VCaP (cell line): Measurements from ENCODE around the gene AHSG.

Experiments used
- H3K27ac ChIP-seq: fragments of 450-650 bp; 2 replicates; pipeline ENCODE4 v1.5.1; 2017
- CTCF ChIP-seq: fragments of 450-650 bp; conservative IDR thresholded peaks from 2 replicates; pipeline ENCODE4 v1.5.1; 2017; ENCODE audit warnings: mild to moderate bottlenecking, moderate library complexity

AHSG gene

DNA sequence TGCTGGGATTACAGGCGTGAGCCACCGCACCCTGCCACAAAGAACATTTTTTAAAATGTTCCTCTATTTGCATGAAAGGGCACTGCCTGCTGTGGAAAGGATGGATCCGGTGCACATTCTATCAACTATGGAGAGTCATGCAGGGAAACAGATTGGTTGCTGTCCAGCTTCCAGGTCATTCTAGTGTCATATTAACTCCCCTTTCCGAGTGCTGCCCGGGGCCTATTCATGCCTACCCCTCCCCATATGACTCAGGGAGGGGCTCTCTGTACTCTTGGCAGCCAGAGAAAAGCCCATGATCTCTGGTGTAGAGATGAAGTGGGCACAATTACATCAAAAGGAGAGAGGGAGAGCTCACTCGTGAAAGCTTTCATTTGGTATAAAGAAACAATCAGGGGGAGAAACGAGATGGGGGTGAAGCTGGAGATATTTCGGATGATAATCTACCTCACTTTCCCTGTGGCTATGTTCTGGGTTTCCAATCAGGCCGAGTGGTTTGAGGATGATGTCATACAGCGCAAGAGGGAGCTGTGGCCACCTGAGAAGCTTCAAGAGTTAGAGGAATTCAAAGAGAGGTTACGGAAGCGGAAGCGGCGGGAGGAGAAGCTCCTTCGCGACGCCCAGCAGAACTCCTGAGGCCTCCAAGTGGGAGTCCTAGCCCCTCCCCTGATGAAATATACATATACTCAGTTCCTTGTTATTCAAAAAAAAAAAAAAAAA is 16.1 kb upstream of the AHSG start:
- no peak for TF ChIP-seq CTCF
- no peak overlapping the region for H3K27ac ChIP-seq

GRCh38 chr3:186598108-186598784 is 14.6 kb upstream of the AHSG start:
- no peak for TF ChIP-seq CTCF
- no peak overlapping the region for H3K27ac ChIP-seq

DNA sequence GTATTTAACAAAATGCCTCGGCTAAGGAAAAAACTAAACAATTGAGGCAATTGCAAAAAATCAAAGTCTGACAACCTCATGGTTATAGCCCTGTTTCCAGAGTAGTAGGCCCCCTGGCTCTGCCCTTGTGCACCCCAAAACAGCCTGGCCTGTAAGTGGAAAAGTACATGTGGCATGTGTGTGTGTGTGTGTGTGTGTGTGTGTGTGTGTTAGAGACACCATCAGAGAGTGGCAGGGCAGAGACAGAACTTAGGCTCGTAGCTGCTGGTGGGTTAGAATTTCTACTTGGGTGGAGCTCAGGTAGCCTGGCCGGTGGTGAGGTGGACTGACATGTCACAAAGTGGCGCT is 14.1 kb upstream of the AHSG start:
- H3K27ac ChIP-seq = no peak overlapping the region

DNA sequence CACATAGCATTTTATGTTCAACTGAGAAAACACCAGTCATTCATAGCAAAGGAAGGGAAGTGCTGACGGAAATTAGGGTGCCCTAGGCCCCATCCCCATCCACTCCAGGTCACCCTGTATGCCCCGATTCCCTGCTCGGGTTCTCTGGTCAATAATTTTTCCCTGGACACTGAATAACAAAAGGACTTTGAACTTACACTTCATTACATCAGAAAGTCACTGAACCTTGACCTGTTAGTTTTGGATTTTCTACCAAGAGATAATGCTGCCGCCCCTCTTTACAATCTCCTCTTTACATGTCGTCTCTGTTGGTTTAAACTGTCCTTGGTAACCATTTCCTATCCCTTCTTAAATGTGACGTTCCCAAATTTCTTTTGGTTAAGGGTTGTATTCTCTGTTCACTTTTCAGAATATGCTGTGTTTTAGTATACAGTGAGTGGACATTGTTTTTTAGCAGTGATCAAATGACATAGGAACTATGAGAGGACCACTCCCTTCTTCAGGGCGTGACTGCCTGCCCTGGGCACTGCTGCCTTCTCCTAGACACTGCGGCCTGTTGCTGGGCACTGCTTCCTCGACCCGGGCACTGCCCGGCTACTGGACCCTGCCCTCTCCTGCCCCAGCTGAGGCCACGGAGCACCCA is 13.6 kb upstream of the AHSG start:
- no peak for TF ChIP-seq CTCF
- H3K27ac ChIP-seq = no peak overlapping the region

More for the DNA sequence above, 14.1 kb upstream of the AHSG start:
- no peak for TF ChIP-seq CTCF

- TF ChIP-seq CTCF = no peak
- no peak overlapping the region for H3K27ac ChIP-seq
Observed at GRCh38 chr3:186599785-186600166, 13.1 kb upstream of the AHSG start.

- H3K27ac ChIP-seq = no peak overlapping the region
- no peak for TF ChIP-seq CTCF
Observed at GRCh38 chr3:186600896-186601295, 12.0 kb upstream of the AHSG start.

GRCh38 chr3:186603159-186603558 is 9.7 kb upstream of the AHSG start:
- no peak overlapping the region for H3K27ac ChIP-seq
- no peak for TF ChIP-seq CTCF
